Endothelial cell of umbilical vein (primary cell): ENCODE measurements around the gene CSMD2. TPM values are rescaled to one million over a fixed set of nuclear protein-coding genes. Genes with fewer than 3 reads are reported as not detected.

Experiments used
- BruUV-seq: library from RNA; stranded (reverse); fragments of 400-500 nt; replicated peaks from 2 replicates; lab custom pipeline; 2021; lab: Mats Ljungman, UMichigan
- CTCF ChIA-PET: fragments of 300-600, 350-600 bp; sonication (Branson Sonifier 250); formaldehyde crosslinking; loops from one replicate; lab custom pipeline; 2021; ENCODE audit warnings: antibody characterized with exemption, inconsistent platforms; lab: Charles Lee
- POLR2A ChIA-PET: fragments of 300-600, 350-600 bp; sonication (Branson Sonifier 250); formaldehyde crosslinking; loops from one replicate; lab custom pipeline; 2021; ENCODE audit warnings: antibody characterized with exemption, inconsistent platforms; lab: Charles Lee
- DNase-seq: peaks from one replicate; pipeline ENCODE4 v3.0.0-alpha.2; 2011; ENCODE audit warnings: low read depth, low spot score
- FAIRE-seq: peaks from 2 replicates; lab custom pipeline; 2011; peaks lifted over from hg19 to GRCh38; lab: Jason Lieb, UNC
- H2AFZ ChIP-seq: 2 replicates; pipeline ENCODE4 v1.6.0; 2012; ENCODE audit warnings: low read depth, low read length, control low read depth, inconsistent platforms
- H3K27ac ChIP-seq: 2 replicates; pipeline ENCODE4 v1.5.1; 2011; ENCODE audit warnings: low read depth, mild to moderate bottlenecking, control low read depth, low read length, moderate library complexity; ENCODE audit not compliant: insufficient read depth
- H3K27me3 ChIP-seq, 2 experiments: 2 replicates each; pipeline versions ENCODE4 v1.6.0 to v1.6.1; 2011; ENCODE audit warnings: low read length in 2 of 2, mixed read lengths in 1 of 2; ENCODE audit not compliant: control insufficient read depth in 2 of 2, insufficient read depth in 2 of 2
- H3K36me3 ChIP-seq, 2 experiments: 2 replicates in 1 of 2; 3 replicates in 1 of 2; pipeline ENCODE4 v1.5.1; 2011; ENCODE audit warnings: low read length in 2 of 2, mild to moderate bottlenecking in 1 of 2, moderate library complexity in 1 of 2; ENCODE audit not compliant: control insufficient read depth in 2 of 2, insufficient read depth in 2 of 2; ENCODE audit errors: extremely low read depth in 1 of 2
- H3K4me1 ChIP-seq: 3 replicates; pipeline ENCODE4 v1.5.1; 2011; ENCODE audit warnings: mild to moderate bottlenecking, low read length; ENCODE audit not compliant: control insufficient read depth, insufficient read depth; ENCODE audit errors: extremely low read depth
- H3K4me2 ChIP-seq: 2 replicates; pipeline ENCODE4 v1.6.1; 2011; ENCODE audit warnings: low read length, control low read depth, mixed read lengths; ENCODE audit not compliant: insufficient read depth
- H3K4me3 ChIP-seq, 3 experiments: fragments of 200-600 bp in 1 of 3; sonication (generic), shearing (Covaris generic) in 1 of 3; replicated peaks in 1 of 3; 2 replicates each; pipeline ENCODE4 v1.5.1; 2011 to 2016; ENCODE audit warnings: control low read depth in 3 of 3, low read length in 3 of 3, mild to moderate bottlenecking in 2 of 3, inconsistent platforms in 1 of 3, low read depth in 1 of 3, moderate library complexity in 1 of 3; ENCODE audit not compliant: insufficient read depth in 1 of 3
- H3K79me2 ChIP-seq: 2 replicates; pipeline ENCODE4 v1.6.0; 2012; ENCODE audit warnings: low read length, inconsistent platforms; ENCODE audit not compliant: control insufficient read depth, insufficient read depth
- H3K9ac ChIP-seq: replicated peaks from 2 replicates; pipeline ENCODE3; 2011; ENCODE audit warnings: low read length, control low read depth; ENCODE audit not compliant: insufficient read depth; ENCODE audit errors: extremely low read depth
- H3K9me1 ChIP-seq: replicated peaks from 3 replicates; pipeline ENCODE4 v1.6.0; 2011; ENCODE audit warnings: mild to moderate bottlenecking, low read length; ENCODE audit not compliant: control insufficient read depth, insufficient read depth; ENCODE audit errors: extremely low read depth
- H3K9me3 ChIP-seq: replicated peaks from 2 replicates; pipeline ENCODE4 v1.5.1; 2012; ENCODE audit warnings: low read length, inconsistent platforms; ENCODE audit not compliant: control insufficient read depth, insufficient read depth
- H4K20me1 ChIP-seq: replicated peaks from 2 replicates; pipeline ENCODE3; 2011; ENCODE audit warnings: mild to moderate bottlenecking, low read length; ENCODE audit not compliant: control insufficient read depth, insufficient read depth; ENCODE audit errors: extremely low read depth
- CTCF ChIP-seq, 2 donors: IDR thresholded peaks; 1 replicate in 1 of 2; 2 replicates in 1 of 2; pipeline ENCODE4 v1.5.1; 2011; ENCODE audit warnings: low read length in 2 of 2, mild to moderate bottlenecking in 2 of 2, moderate library complexity in 2 of 2, control low read depth in 1 of 2, inconsistent platforms in 1 of 2, low read depth in 1 of 2; ENCODE audit not compliant: insufficient read depth in 1 of 2; ENCODE audit errors: extremely low read depth in 1 of 2
- EZH2 ChIP-seq: IDR thresholded peaks from 2 replicates; pipeline ENCODE4 v1.6.1; 2012; ENCODE audit warnings: borderline replicate concordance, low read depth, mild to moderate bottlenecking, moderate library complexity, low read length, inconsistent platforms; ENCODE audit not compliant: severe bottlenecking
- FOS ChIP-seq: IDR thresholded peaks from 2 replicates; pipeline ENCODE4 v1.6.1; 2011; ENCODE audit warnings: mild to moderate bottlenecking, low read length, moderate library complexity, borderline replicate concordance; ENCODE audit not compliant: insufficient read depth
- GATA2 ChIP-seq: IDR thresholded peaks from 2 replicates; pipeline ENCODE4 v1.7.0; 2011; ENCODE audit warnings: low read depth, mild to moderate bottlenecking, moderate library complexity, mixed read lengths, low read length; ENCODE audit not compliant: insufficient read length, insufficient read depth
- JUN ChIP-seq: IDR thresholded peaks from 2 replicates; pipeline ENCODE4 v1.6.1; 2011; ENCODE audit warnings: borderline replicate concordance, low read depth; ENCODE audit not compliant: insufficient read length, insufficient read depth
- MYC ChIP-seq: IDR thresholded peaks from one replicate; pipeline ENCODE4 v1.6.1; 2011; ENCODE audit warnings: mild to moderate bottlenecking, low read depth, low read length
- POLR2A ChIP-seq: IDR thresholded peaks from 2 replicates; pipeline ENCODE4 v1.6.1; 2012; ENCODE audit warnings: low read depth, mild to moderate bottlenecking, control low read depth, low read length
- POLR2AphosphoS5 ChIP-seq: IDR thresholded peaks from 2 replicates; pipeline ENCODE4 v1.6.1; 2012; ENCODE audit warnings: low read depth, mild to moderate bottlenecking, control low read depth, low read length, moderate library complexity; ENCODE audit not compliant: insufficient read depth
- dilution Hi-C: fragments of 300-500 bp; cut with MboI; formaldehyde crosslinking; loops from one replicate; pipeline ENCODE4 v1.15.0; 2019; ENCODE audit warnings: low sequenced_read_pairs; ENCODE audit not compliant: extremely low pct_ligation_motif_present
- intact Hi-C: fragments of 100-400 bp; cut with micrococcal nuclease; formaldehyde crosslinking; loops from one replicate; pipeline ENCODE4 v1.10.0; 2022
- polyA plus RNA-seq, 4 experiments: library from polyadenylated mRNA; depleted of rRNA in 3 of 4; stranded (reverse) in 3 of 4; unstranded in 1 of 4; fragments of >200 nt; gene quantifications; 2 replicates each; pipeline versions ENCODE4 v1.2.1 to v1.2.3, GENCODE V29; 2011 to 2012; ENCODE audit warnings: missing spikeins in 1 of 4
- total RNA-seq: library from RNA; stranded (reverse); gene quantifications from 2 replicates; pipeline ENCODE4 v1.2.3, GENCODE V29; 2021
- TF ChIP-seq, protein P1 (sequence below): IDR thresholded peaks from 2 replicates; pipeline ENCODE4 v1.6.1; 2011; ENCODE audit not compliant: insufficient read depth, insufficient read length

CSMD2 gene
- total and polyA plus RNA-seq, 2 donors (not counting 3 experiments of a cell fraction or from before 2014, with no cell fraction given), result under 0.01 TPM; not detected in 1

- TF ChIP-seq POLR2AphosphoS5 (no peak), FOS (no peak), POLR2A (no peak), MYC (no peak), JUN (no peak), GATA2 (no peak), CTCF (IDR thresholded peaks at IDR 0.05; ENCODE audit: extremely low read depth in 1 of 2, insufficient read depth in 1 of 2, low read depth in 1 of 2, low read length in 2 of 2) (no peak), EZH2 (no peak)
- TF ChIP-seq, protein P1, sequence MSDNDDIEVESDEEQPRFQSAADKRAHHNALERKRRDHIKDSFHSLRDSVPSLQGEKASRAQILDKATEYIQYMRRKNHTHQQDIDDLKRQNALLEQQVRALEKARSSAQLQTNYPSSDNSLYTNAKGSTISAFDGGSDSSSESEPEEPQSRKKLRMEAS, result no peak
- Histone ChIP-seq H3K4me1 (no peaks in the 10 kb centered on the region), H3K27ac (no peak overlapping the region), H3K27me3 (no peaks in the 10 kb centered on the region), H3K4me2 (no peak overlapping the region), H3K36me3 (no peaks in the 10 kb centered on the region), H4K20me1 (no peaks in the 10 kb centered on the region), H3K4me3 (no peak overlapping the region), H3K9me3 (no peaks in the 10 kb centered on the region), H3K9me1 (no peaks in the 10 kb centered on the region), H2AFZ (no peak overlapping the region), H3K9ac (no peak overlapping the region), H3K79me2 (no peaks in the 10 kb centered on the region)
- ChIA-PET POLR2A (no interaction called here), CTCF (no interaction called here)
- no peak for FAIRE-seq
- BruUV-seq, result no TSS peak
- intact Hi-C loops, result no loop called here
- DNase-seq, result no peak
- dilution Hi-C loops, result no loop called here
Observed at GRCh38 chr1:33972676-33973395, 192.2 kb downstream of the CSMD2 start.
